ENCODE results near the gene ARFGAP3.
A peak's percentile ranks its signal among the peaks of the same experiment; 100 is the strongest.
"Not testable (repeated sequence)": the region's sequence is repeated elsewhere in the genome, so short reads cannot be mapped to it uniquely, and the experiment has no call there.

The ARFGAP3 gene

GRCh38 chr22:42763965-42764480 is 93.0 kb downstream of the ARFGAP3 start:
- no peak for DNase-seq

- no peak for DNase-seq
Observed at GRCh38 chr22:42760806-42761565, 96.1 kb downstream of the ARFGAP3 start.

- no peak for DNase-seq
Observed at GRCh38 chr22:42758931-42759629, 98.0 kb downstream of the ARFGAP3 start.

GRCh38 chr22:42755553-42755952 is 101.5 kb downstream of the ARFGAP3 start:
- peak in 1 of 2 experiments; percentile 51 for DNase-seq

- DNase-seq: not testable (repeated sequence)
Observed at GRCh38 chr22:42755121-42755520, 102.0 kb downstream of the ARFGAP3 start.

GRCh38 chr22:42754658-42755057 is 102.4 kb downstream of the ARFGAP3 start:
- DNase-seq: no peak

GRCh38 chr22:42752912-42753311 is 104.2 kb downstream of the ARFGAP3 start:
- DNase-seq: no peak

GRCh38 chr22:42752230-42752746 is 104.8 kb downstream of the ARFGAP3 start:
- DNase-seq: no peak

- DNase-seq: not testable (repeated sequence)
Observed at GRCh38 chr22:42750421-42750820, 106.7 kb downstream of the ARFGAP3 start.

GRCh38 chr22:42747701-42748513 is 109.2 kb downstream of the ARFGAP3 start:
- no peak for DNase-seq

All from SW 1271 (cell line).